MM.1S (cell line): ENCODE data around the gene PLK5.

Source experiments
- CTCF ChIP-seq: fragments of 300-600 bp; sonication (generic); IDR thresholded peaks from 2 replicates; pipeline ENCODE4 v1.5.1; 2016; ENCODE audit warnings: antibody characterized with exemption, low read length, mixed read lengths
- EZH2 ChIP-seq: fragments of 300-600 bp; sonication (generic); optimal IDR thresholded peaks from 2 replicates; pipeline ENCODE3; 2017; ENCODE audit warnings: low read depth, mild to moderate bottlenecking, antibody characterized with exemption, low read length, mixed read lengths
- EZH2phosphoT487 ChIP-seq: fragments of 300-600 bp; sonication (generic); IDR thresholded peaks from 2 replicates; pipeline ENCODE4 v1.6.1; 2018; ENCODE audit warnings: antibody characterized with exemption, low read length

GRCh38 chr19:1513499-1514294 is 10.2 kb upstream of the PLK5 start:
- peak; percentile 87 for TF ChIP-seq CTCF
- TF ChIP-seq EZH2: no peak
- no peak for TF ChIP-seq EZH2phosphoT487
